Measurements from ENCODE around the gene CREB1. TPM values are rescaled to one million over a fixed set of nuclear protein-coding genes. Genes with fewer than 3 reads are reported as not detected.

The CREB1 gene
- total and polyA plus RNA-seq, 9 of the 15 experiments (the other 6 are each of a cell fraction or from before 2014, with no cell fraction given): 8.9 to 51.3 (median 19.5) TPM

- TF ChIP-seq MTA1 (IDR thresholded peaks at IDR 0.05; ENCODE audit: borderline replicate concordance): no peak
- no peak for TF ChIP-seq POLR2G (IDR thresholded peaks at IDR 0.05; ENCODE audit: low read depth, low read length)
- no peak for TF ChIP-seq NFIX (CRISPR knock-in tag; IDR thresholded peaks at IDR 0.05; ENCODE audit: low read depth)
- no peak for TF ChIP-seq ZNF583 (CRISPR knock-in tag; IDR thresholded peaks at IDR 0.05)
- no peak for TF ChIP-seq ZNF121 (CRISPR knock-in tag; conservative IDR thresholded peaks at IDR 0.05)
- no peak for TF ChIP-seq HLTF (IDR thresholded peaks at IDR 0.05)
- TF ChIP-seq, protein P1, sequence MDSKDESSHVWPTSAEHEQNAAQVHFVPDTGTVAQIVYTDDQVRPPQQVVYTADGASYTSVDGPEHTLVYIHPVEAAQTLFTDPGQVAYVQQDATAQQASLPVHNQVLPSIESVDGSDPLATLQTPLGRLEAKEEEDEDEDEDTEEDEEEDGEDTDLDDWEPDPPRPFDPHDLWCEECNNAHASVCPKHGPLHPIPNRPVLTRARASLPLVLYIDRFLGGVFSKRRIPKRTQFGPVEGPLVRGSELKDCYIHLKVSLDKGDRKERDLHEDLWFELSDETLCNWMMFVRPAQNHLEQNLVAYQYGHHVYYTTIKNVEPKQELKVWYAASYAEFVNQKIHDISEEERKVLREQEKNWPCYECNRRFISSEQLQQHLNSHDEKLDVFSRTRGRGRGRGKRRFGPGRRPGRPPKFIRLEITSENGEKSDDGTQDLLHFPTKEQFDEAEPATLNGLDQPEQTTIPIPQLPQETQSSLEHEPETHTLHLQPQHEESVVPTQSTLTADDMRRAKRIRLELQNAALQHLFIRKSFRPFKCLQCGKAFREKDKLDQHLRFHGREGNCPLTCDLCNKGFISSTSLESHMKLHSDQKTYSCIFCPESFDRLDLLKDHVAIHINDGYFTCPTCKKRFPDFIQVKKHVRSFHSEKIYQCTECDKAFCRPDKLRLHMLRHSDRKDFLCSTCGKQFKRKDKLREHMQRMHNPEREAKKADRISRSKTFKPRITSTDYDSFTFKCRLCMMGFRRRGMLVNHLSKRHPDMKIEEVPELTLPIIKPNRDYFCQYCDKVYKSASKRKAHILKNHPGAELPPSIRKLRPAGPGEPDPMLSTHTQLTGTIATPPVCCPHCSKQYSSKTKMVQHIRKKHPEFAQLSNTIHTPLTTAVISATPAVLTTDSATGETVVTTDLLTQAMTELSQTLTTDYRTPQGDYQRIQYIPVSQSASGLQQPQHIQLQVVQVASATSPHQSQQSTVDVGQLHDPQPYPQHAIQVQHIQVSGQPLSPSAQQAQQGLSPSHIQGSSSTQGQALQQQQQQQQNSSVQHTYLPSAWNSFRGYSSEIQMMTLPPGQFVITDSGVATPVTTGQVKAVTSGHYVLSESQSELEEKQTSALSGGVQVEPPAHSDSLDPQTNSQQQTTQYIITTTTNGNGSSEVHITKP (IDR thresholded peaks at IDR 0.05; ENCODE audit: partially characterized antibody): no peak
- no peak for TF ChIP-seq RFX5 (IDR thresholded peaks at IDR 0.05; ENCODE audit: low read depth, low read length)
- TF ChIP-seq ZNF232 (CRISPR knock-in tag; IDR thresholded peaks at IDR 0.05): no peak
- no peak for TF ChIP-seq ZNF277 (CRISPR knock-in tag; IDR thresholded peaks at IDR 0.05; ENCODE audit: borderline replicate concordance)
- no peak for TF ChIP-seq PHF8 (IDR thresholded peaks at IDR 0.05; ENCODE audit: borderline replicate concordance, low read length)
- TF ChIP-seq ZNF445 (CRISPR knock-in tag; IDR thresholded peaks at IDR 0.05; ENCODE audit: low read depth): no peak
- TF ChIP-seq, protein P2, sequence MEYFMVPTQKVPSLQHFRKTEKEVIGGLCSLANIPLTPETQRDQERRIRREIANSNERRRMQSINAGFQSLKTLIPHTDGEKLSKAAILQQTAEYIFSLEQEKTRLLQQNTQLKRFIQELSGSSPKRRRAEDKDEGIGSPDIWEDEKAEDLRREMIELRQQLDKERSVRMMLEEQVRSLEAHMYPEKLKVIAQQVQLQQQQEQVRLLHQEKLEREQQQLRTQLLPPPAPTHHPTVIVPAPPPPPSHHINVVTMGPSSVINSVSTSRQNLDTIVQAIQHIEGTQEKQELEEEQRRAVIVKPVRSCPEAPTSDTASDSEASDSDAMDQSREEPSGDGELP (CRISPR knock-in tag; IDR thresholded peaks at IDR 0.05; ENCODE audit: borderline replicate concordance): no peak
- no peak for TF ChIP-seq ZNF165 (CRISPR knock-in tag; IDR thresholded peaks at IDR 0.05; ENCODE audit: borderline replicate concordance)
- TF ChIP-seq ZNF57 (CRISPR knock-in tag; IDR thresholded peaks at IDR 0.05): no peak
- TF ChIP-seq XRCC3 (IDR thresholded peaks at IDR 0.05): no peak
- TF ChIP-seq ATF4 (CRISPR knock-in tag; IDR thresholded peaks at IDR 0.05): peak; percentile 66; the same call in 1 of the 2 replicates
- TF ChIP-seq, protein P3, sequence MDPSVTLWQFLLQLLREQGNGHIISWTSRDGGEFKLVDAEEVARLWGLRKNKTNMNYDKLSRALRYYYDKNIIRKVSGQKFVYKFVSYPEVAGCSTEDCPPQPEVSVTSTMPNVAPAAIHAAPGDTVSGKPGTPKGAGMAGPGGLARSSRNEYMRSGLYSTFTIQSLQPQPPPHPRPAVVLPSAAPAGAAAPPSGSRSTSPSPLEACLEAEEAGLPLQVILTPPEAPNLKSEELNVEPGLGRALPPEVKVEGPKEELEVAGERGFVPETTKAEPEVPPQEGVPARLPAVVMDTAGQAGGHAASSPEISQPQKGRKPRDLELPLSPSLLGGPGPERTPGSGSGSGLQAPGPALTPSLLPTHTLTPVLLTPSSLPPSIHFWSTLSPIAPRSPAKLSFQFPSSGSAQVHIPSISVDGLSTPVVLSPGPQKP (CRISPR knock-in tag; IDR thresholded peaks at IDR 0.05): no peak
- no peak for TF ChIP-seq VEZF1 (CRISPR knock-in tag; IDR thresholded peaks at IDR 0.05)
- no peak for TF ChIP-seq PHTF2 (CRISPR knock-in tag; IDR thresholded peaks at IDR 0.05)
- TF ChIP-seq RBFOX2 (IDR thresholded peaks at IDR 0.05; ENCODE audit: low read depth, low read length): no peak
These were observed 37.8 kb upstream of the CREB1 start (continued) for GRCh38 chr2:207491956-207492355.

Data from K562 (cell line).